MM.1S (cell line): ENCODE measurements around the gene SHISAL2A.

Source experiments
- DNase-seq: peaks from one replicate; pipeline ENCODE4 v3.0.0-alpha.2; 2015
- H2AFZ ChIP-seq: fragments of 300-600 bp; sonication (generic); 2 replicates; pipeline ENCODE4 v1.6.0; 2016; ENCODE audit warnings: antibody characterized with exemption, low read length
- H3F3A ChIP-seq: fragments of 300-600 bp; sonication (generic); 2 replicates; pipeline ENCODE4 v1.6.1; 2016; ENCODE audit warnings: mild to moderate bottlenecking, antibody characterized with exemption, low read length, moderate library complexity, mixed read lengths; ENCODE audit not compliant: insufficient read depth
- H3K27ac ChIP-seq: fragments of 300-600 bp; sonication (generic); 2 replicates; pipeline ENCODE4 v1.5.1; 2016; ENCODE audit warnings: mild to moderate bottlenecking, low read length
- H3K27me3 ChIP-seq: fragments of 300-600 bp; sonication (generic); replicated peaks from 2 replicates; pipeline ENCODE4 v1.6.0; 2016; ENCODE audit warnings: low read length; ENCODE audit not compliant: insufficient read depth
- H3K36me3 ChIP-seq: fragments of 300-600 bp; sonication (generic); replicated peaks from 2 replicates; pipeline ENCODE4 v1.6.1; 2016; ENCODE audit warnings: mild to moderate bottlenecking, low read length, mixed read lengths; ENCODE audit not compliant: insufficient read depth
- H3K4me1 ChIP-seq: fragments of 300-600 bp; sonication (generic); 2 replicates; pipeline ENCODE4 v1.6.1; 2016; ENCODE audit warnings: low read length, mixed read lengths
- H3K4me2 ChIP-seq: fragments of 300-600 bp; sonication (generic); 2 replicates; pipeline ENCODE4 v1.6.0; 2016; ENCODE audit warnings: low read depth, low read length
- H3K4me3 ChIP-seq: fragments of 300-600 bp; sonication (generic); 2 replicates; pipeline ENCODE4 v1.5.1; 2016; ENCODE audit warnings: low read length, mixed read lengths
- H3K79me2 ChIP-seq: fragments of 300-600 bp; sonication (generic); 2 replicates; pipeline ENCODE4 v1.6.1; 2016; ENCODE audit warnings: mixed run types, low read length, mixed read lengths
- H3K9ac ChIP-seq: fragments of 300-600 bp; sonication (generic); 2 replicates; pipeline ENCODE4 v1.6.1; 2016; ENCODE audit warnings: low read length, mixed read lengths
- H3K9me2 ChIP-seq: fragments of 300-600 bp; sonication (generic); replicated peaks from 2 replicates; pipeline ENCODE4 v1.6.1; 2016; ENCODE audit warnings: mild to moderate bottlenecking, low read length, mixed read lengths; ENCODE audit not compliant: insufficient read depth
- H3K9me3 ChIP-seq: fragments of 300-600 bp; sonication (generic); replicated peaks from 2 replicates; pipeline ENCODE4 v1.6.1; 2016; ENCODE audit warnings: mild to moderate bottlenecking, low read length, mixed read lengths; ENCODE audit not compliant: insufficient read depth
- H4K20me1 ChIP-seq: fragments of 300-600 bp; sonication (generic); 2 replicates; pipeline ENCODE4 v1.6.1; 2016; ENCODE audit warnings: mild to moderate bottlenecking, low read length, moderate library complexity, mixed read lengths; ENCODE audit not compliant: insufficient read depth
- CTCF ChIP-seq: fragments of 300-600 bp; sonication (generic); IDR thresholded peaks from 2 replicates; pipeline ENCODE4 v1.5.1; 2016; ENCODE audit warnings: antibody characterized with exemption, low read length, mixed read lengths
- EZH2 ChIP-seq: fragments of 300-600 bp; sonication (generic); optimal IDR thresholded peaks from 2 replicates; pipeline ENCODE3; 2017; ENCODE audit warnings: low read depth, mild to moderate bottlenecking, antibody characterized with exemption, low read length, mixed read lengths
- EZH2phosphoT487 ChIP-seq: fragments of 300-600 bp; sonication (generic); IDR thresholded peaks from 2 replicates; pipeline ENCODE4 v1.6.1; 2018; ENCODE audit warnings: antibody characterized with exemption, low read length

SHISAL2A gene

GRCh38 chr1:52657702-52658101, 24.7 kb downstream of the SHISAL2A start:
- Histone ChIP-seq H3K4me1 (no peaks in the 10 kb centered on the region), H3K4me2 (no peak overlapping the region), H2AFZ (no peak overlapping the region), H3K9me2 (no peaks in the 10 kb centered on the region), H4K20me1 (no peaks in the 10 kb centered on the region), H3K27ac (no peak overlapping the region), H3K27me3 (no peaks in the 10 kb centered on the region), H3K9ac (no peak overlapping the region), H3F3A (no peaks in the 10 kb centered on the region), H3K79me2 (no peaks in the 10 kb centered on the region), H3K36me3 (no peaks in the 10 kb centered on the region), H3K4me3 (no peak overlapping the region), H3K9me3 (no peaks in the 10 kb centered on the region)
- TF ChIP-seq EZH2 (no peak), EZH2phosphoT487 (no peak), CTCF (no peak)
- no peak for DNase-seq

GRCh38 chr1:52658795-52659194, 25.8 kb downstream of the SHISAL2A start:
- Histone ChIP-seq H3K4me3 (no peak overlapping the region), H2AFZ (no peak overlapping the region), H3K79me2 (no peaks in the 10 kb centered on the region), H4K20me1 (no peaks in the 10 kb centered on the region), H3K36me3 (no peaks in the 10 kb centered on the region), H3K9ac (no peak overlapping the region), H3K27me3 (no peaks in the 10 kb centered on the region), H3K4me1 (no peaks in the 10 kb centered on the region), H3F3A (no peaks in the 10 kb centered on the region), H3K27ac (no peak overlapping the region), H3K9me3 (no peaks in the 10 kb centered on the region), H3K9me2 (no peaks in the 10 kb centered on the region), H3K4me2 (no peak overlapping the region)
- DNase-seq, result no peak
- TF ChIP-seq EZH2phosphoT487, result no peak
- TF ChIP-seq EZH2, result no peak
- TF ChIP-seq CTCF, result no peak

GRCh38 chr1:52659356-52659755, 26.4 kb downstream of the SHISAL2A start:
- Histone ChIP-seq H2AFZ (no peak overlapping the region), H3K4me3 (no peak overlapping the region), H3F3A (no peaks in the 10 kb centered on the region), H3K9ac (no peak overlapping the region), H3K4me2 (no peak overlapping the region), H3K9me2 (no peaks in the 10 kb centered on the region), H3K27me3 (no peaks in the 10 kb centered on the region), H3K36me3 (no peaks in the 10 kb centered on the region), H4K20me1 (no peaks in the 10 kb centered on the region), H3K9me3 (no peaks in the 10 kb centered on the region), H3K4me1 (no peaks in the 10 kb centered on the region), H3K27ac (no peak overlapping the region), H3K79me2 (no peaks in the 10 kb centered on the region)
- no peak for TF ChIP-seq EZH2
- TF ChIP-seq EZH2phosphoT487, result no peak
- TF ChIP-seq CTCF, result no peak
- no peak for DNase-seq
